Endothelial cell of umbilical vein (primary cell): ENCODE measurements around the gene PROX1. TPM values are rescaled to one million over a fixed set of nuclear protein-coding genes. Genes with fewer than 3 reads are reported as not detected.

ENCODE experiments used
- BruUV-seq: library from RNA; stranded (reverse); fragments of 400-500 nt; replicated peaks from 2 replicates; lab custom pipeline; 2021; lab: Mats Ljungman, UMichigan
- CTCF ChIA-PET: fragments of 300-600, 350-600 bp; sonication (Branson Sonifier 250); formaldehyde crosslinking; loops from one replicate; lab custom pipeline; 2021; ENCODE audit warnings: antibody characterized with exemption, inconsistent platforms; lab: Charles Lee
- POLR2A ChIA-PET: fragments of 300-600, 350-600 bp; sonication (Branson Sonifier 250); formaldehyde crosslinking; loops from one replicate; lab custom pipeline; 2021; ENCODE audit warnings: antibody characterized with exemption, inconsistent platforms; lab: Charles Lee
- DNase-seq: peaks from one replicate; pipeline ENCODE4 v3.0.0-alpha.2; 2011; ENCODE audit warnings: low read depth, low spot score
- FAIRE-seq: peaks from 2 replicates; lab custom pipeline; 2011; peaks lifted over from hg19 to GRCh38; lab: Jason Lieb, UNC
- H2AFZ ChIP-seq: 2 replicates; pipeline ENCODE4 v1.6.0; 2012; ENCODE audit warnings: low read depth, low read length, control low read depth, inconsistent platforms
- H3K27ac ChIP-seq: 2 replicates; pipeline ENCODE4 v1.5.1; 2011; ENCODE audit warnings: low read depth, mild to moderate bottlenecking, control low read depth, low read length, moderate library complexity; ENCODE audit not compliant: insufficient read depth
- H3K27me3 ChIP-seq, 2 experiments: 2 replicates each; pipeline versions ENCODE4 v1.6.0 to v1.6.1; 2011; ENCODE audit warnings: low read length in 2 of 2, mixed read lengths in 1 of 2; ENCODE audit not compliant: control insufficient read depth in 2 of 2, insufficient read depth in 2 of 2
- H3K36me3 ChIP-seq, 2 experiments: 2 replicates in 1 of 2; 3 replicates in 1 of 2; pipeline ENCODE4 v1.5.1; 2011; ENCODE audit warnings: low read length in 2 of 2, mild to moderate bottlenecking in 1 of 2, moderate library complexity in 1 of 2; ENCODE audit not compliant: control insufficient read depth in 2 of 2, insufficient read depth in 2 of 2; ENCODE audit errors: extremely low read depth in 1 of 2
- H3K4me1 ChIP-seq: 3 replicates; pipeline ENCODE4 v1.5.1; 2011; ENCODE audit warnings: mild to moderate bottlenecking, low read length; ENCODE audit not compliant: control insufficient read depth, insufficient read depth; ENCODE audit errors: extremely low read depth
- H3K4me2 ChIP-seq: 2 replicates; pipeline ENCODE4 v1.6.1; 2011; ENCODE audit warnings: low read length, control low read depth, mixed read lengths; ENCODE audit not compliant: insufficient read depth
- H3K4me3 ChIP-seq, 3 experiments: fragments of 200-600 bp in 1 of 3; sonication (generic), shearing (Covaris generic) in 1 of 3; replicated peaks in 1 of 3; 2 replicates each; pipeline ENCODE4 v1.5.1; 2011 to 2016; ENCODE audit warnings: control low read depth in 3 of 3, low read length in 3 of 3, mild to moderate bottlenecking in 2 of 3, inconsistent platforms in 1 of 3, low read depth in 1 of 3, moderate library complexity in 1 of 3; ENCODE audit not compliant: insufficient read depth in 1 of 3
- H3K79me2 ChIP-seq: 2 replicates; pipeline ENCODE4 v1.6.0; 2012; ENCODE audit warnings: low read length, inconsistent platforms; ENCODE audit not compliant: control insufficient read depth, insufficient read depth
- H3K9ac ChIP-seq: replicated peaks from 2 replicates; pipeline ENCODE3; 2011; ENCODE audit warnings: low read length, control low read depth; ENCODE audit not compliant: insufficient read depth; ENCODE audit errors: extremely low read depth
- H3K9me1 ChIP-seq: replicated peaks from 3 replicates; pipeline ENCODE4 v1.6.0; 2011; ENCODE audit warnings: mild to moderate bottlenecking, low read length; ENCODE audit not compliant: control insufficient read depth, insufficient read depth; ENCODE audit errors: extremely low read depth
- H3K9me3 ChIP-seq: replicated peaks from 2 replicates; pipeline ENCODE4 v1.5.1; 2012; ENCODE audit warnings: low read length, inconsistent platforms; ENCODE audit not compliant: control insufficient read depth, insufficient read depth
- H4K20me1 ChIP-seq: replicated peaks from 2 replicates; pipeline ENCODE3; 2011; ENCODE audit warnings: mild to moderate bottlenecking, low read length; ENCODE audit not compliant: control insufficient read depth, insufficient read depth; ENCODE audit errors: extremely low read depth
- EZH2 ChIP-seq: IDR thresholded peaks from 2 replicates; pipeline ENCODE4 v1.6.1; 2012; ENCODE audit warnings: borderline replicate concordance, low read depth, mild to moderate bottlenecking, moderate library complexity, low read length, inconsistent platforms; ENCODE audit not compliant: severe bottlenecking
- FOS ChIP-seq: IDR thresholded peaks from 2 replicates; pipeline ENCODE4 v1.6.1; 2011; ENCODE audit warnings: mild to moderate bottlenecking, low read length, moderate library complexity, borderline replicate concordance; ENCODE audit not compliant: insufficient read depth
- GATA2 ChIP-seq: IDR thresholded peaks from 2 replicates; pipeline ENCODE4 v1.7.0; 2011; ENCODE audit warnings: low read depth, mild to moderate bottlenecking, moderate library complexity, mixed read lengths, low read length; ENCODE audit not compliant: insufficient read length, insufficient read depth
- JUN ChIP-seq: IDR thresholded peaks from 2 replicates; pipeline ENCODE4 v1.6.1; 2011; ENCODE audit warnings: borderline replicate concordance, low read depth; ENCODE audit not compliant: insufficient read length, insufficient read depth
- MYC ChIP-seq: IDR thresholded peaks from one replicate; pipeline ENCODE4 v1.6.1; 2011; ENCODE audit warnings: mild to moderate bottlenecking, low read depth, low read length
- POLR2A ChIP-seq: IDR thresholded peaks from 2 replicates; pipeline ENCODE4 v1.6.1; 2012; ENCODE audit warnings: low read depth, mild to moderate bottlenecking, control low read depth, low read length
- POLR2AphosphoS5 ChIP-seq: IDR thresholded peaks from 2 replicates; pipeline ENCODE4 v1.6.1; 2012; ENCODE audit warnings: low read depth, mild to moderate bottlenecking, control low read depth, low read length, moderate library complexity; ENCODE audit not compliant: insufficient read depth
- dilution Hi-C: fragments of 300-500 bp; cut with MboI; formaldehyde crosslinking; loops from one replicate; pipeline ENCODE4 v1.15.0; 2019; ENCODE audit warnings: low sequenced_read_pairs; ENCODE audit not compliant: extremely low pct_ligation_motif_present
- intact Hi-C: fragments of 100-400 bp; cut with micrococcal nuclease; formaldehyde crosslinking; loops from one replicate; pipeline ENCODE4 v1.10.0; 2022
- polyA plus RNA-seq, 4 experiments: library from polyadenylated mRNA; depleted of rRNA in 3 of 4; stranded (reverse) in 3 of 4; unstranded in 1 of 4; fragments of >200 nt; gene quantifications; 2 replicates each; pipeline versions ENCODE4 v1.2.1 to v1.2.3, GENCODE V29; 2011 to 2012; ENCODE audit warnings: missing spikeins in 1 of 4
- total RNA-seq: library from RNA; stranded (reverse); gene quantifications from 2 replicates; pipeline ENCODE4 v1.2.3, GENCODE V29; 2021
- TF ChIP-seq, protein P1 (sequence below): IDR thresholded peaks from 2 replicates; pipeline ENCODE4 v1.6.1; 2011; ENCODE audit not compliant: insufficient read depth, insufficient read length
- TF ChIP-seq, protein P2 (sequence below), 2 donors: IDR thresholded peaks; 1 replicate in 1 of 2; 2 replicates in 1 of 2; pipeline ENCODE4 v1.5.1; 2011; ENCODE audit warnings: low read length in 2 of 2, mild to moderate bottlenecking in 2 of 2, moderate library complexity in 2 of 2, control low read depth in 1 of 2, inconsistent platforms in 1 of 2, low read depth in 1 of 2; ENCODE audit not compliant: insufficient read depth in 1 of 2; ENCODE audit errors: extremely low read depth in 1 of 2

Gene PROX1
- total and polyA plus RNA-seq, 2 donors (not counting 3 experiments of a cell fraction or from before 2014, with no cell fraction given) = 2.2 to 4.0 TPM

DNA sequence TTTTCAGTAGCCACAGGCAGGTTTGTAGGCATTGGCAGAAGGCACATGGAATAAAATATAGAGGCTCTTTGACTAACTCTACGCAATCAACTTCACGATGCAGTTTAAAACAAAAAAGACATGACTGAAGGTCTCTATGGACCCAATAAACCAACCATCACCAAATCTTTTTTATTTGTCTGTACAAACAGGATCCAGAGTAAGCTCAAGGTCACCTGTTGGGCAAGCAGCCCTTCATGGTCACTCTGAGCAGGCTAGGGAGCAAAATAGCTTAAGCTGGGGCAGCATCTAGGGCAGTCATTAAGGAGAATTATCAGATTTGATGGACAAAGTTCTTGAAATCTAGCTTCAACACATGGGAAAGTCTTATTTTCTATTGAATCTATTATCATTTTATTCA lies 26.8 kb upstream of the PROX1 start:
- TF ChIP-seq EZH2 (no peak), POLR2A (no peak), FOS (no peak), GATA2 (no peak), POLR2AphosphoS5 (no peak), JUN (no peak), MYC (no peak)
- TF ChIP-seq, protein P1, sequence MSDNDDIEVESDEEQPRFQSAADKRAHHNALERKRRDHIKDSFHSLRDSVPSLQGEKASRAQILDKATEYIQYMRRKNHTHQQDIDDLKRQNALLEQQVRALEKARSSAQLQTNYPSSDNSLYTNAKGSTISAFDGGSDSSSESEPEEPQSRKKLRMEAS = no peak
- TF ChIP-seq, protein P2, sequence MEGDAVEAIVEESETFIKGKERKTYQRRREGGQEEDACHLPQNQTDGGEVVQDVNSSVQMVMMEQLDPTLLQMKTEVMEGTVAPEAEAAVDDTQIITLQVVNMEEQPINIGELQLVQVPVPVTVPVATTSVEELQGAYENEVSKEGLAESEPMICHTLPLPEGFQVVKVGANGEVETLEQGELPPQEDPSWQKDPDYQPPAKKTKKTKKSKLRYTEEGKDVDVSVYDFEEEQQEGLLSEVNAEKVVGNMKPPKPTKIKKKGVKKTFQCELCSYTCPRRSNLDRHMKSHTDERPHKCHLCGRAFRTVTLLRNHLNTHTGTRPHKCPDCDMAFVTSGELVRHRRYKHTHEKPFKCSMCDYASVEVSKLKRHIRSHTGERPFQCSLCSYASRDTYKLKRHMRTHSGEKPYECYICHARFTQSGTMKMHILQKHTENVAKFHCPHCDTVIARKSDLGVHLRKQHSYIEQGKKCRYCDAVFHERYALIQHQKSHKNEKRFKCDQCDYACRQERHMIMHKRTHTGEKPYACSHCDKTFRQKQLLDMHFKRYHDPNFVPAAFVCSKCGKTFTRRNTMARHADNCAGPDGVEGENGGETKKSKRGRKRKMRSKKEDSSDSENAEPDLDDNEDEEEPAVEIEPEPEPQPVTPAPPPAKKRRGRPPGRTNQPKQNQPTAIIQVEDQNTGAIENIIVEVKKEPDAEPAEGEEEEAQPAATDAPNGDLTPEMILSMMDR (IDR thresholded peaks at IDR 0.05; ENCODE audit: extremely low read depth in 1 of 2, insufficient read depth in 1 of 2, low read depth in 1 of 2, low read length in 2 of 2) = no peak
- FAIRE-seq (no peak), DNase-seq (no peak)
- H3K36me3 ChIP-seq = no peaks in the 10 kb centered on the region
- BruUV-seq = no TSS peak
- H3K9me3 ChIP-seq = no peaks in the 10 kb centered on the region
- H3K4me3 ChIP-seq = no peak overlapping the region
- H4K20me1 ChIP-seq = no peaks in the 10 kb centered on the region
- no peaks in the 10 kb centered on the region for H3K79me2 ChIP-seq
- no peak overlapping the region for H3K27ac ChIP-seq
- no peak overlapping the region for H3K9ac ChIP-seq
- H2AFZ ChIP-seq = no peak overlapping the region
- H3K9me1 ChIP-seq = no peaks in the 10 kb centered on the region
- no peaks in the 10 kb centered on the region for H3K27me3 ChIP-seq
- dilution Hi-C loops = no loop called here
- H3K4me2 ChIP-seq = no peak overlapping the region
- intact Hi-C loops = no loop called here
- ChIA-PET CTCF (interaction anchor here (0.9 to 1.4 kb wide), 2 partner anchors 10 to 17 kb away, joined by 3 to 4 read pairs; no protein-coding TSS in a partner anchor), POLR2A (no interaction called here)
- no peaks in the 10 kb centered on the region for H3K4me1 ChIP-seq
